ENCODE results near the gene NAGLU.

The NAGLU gene

DNA sequence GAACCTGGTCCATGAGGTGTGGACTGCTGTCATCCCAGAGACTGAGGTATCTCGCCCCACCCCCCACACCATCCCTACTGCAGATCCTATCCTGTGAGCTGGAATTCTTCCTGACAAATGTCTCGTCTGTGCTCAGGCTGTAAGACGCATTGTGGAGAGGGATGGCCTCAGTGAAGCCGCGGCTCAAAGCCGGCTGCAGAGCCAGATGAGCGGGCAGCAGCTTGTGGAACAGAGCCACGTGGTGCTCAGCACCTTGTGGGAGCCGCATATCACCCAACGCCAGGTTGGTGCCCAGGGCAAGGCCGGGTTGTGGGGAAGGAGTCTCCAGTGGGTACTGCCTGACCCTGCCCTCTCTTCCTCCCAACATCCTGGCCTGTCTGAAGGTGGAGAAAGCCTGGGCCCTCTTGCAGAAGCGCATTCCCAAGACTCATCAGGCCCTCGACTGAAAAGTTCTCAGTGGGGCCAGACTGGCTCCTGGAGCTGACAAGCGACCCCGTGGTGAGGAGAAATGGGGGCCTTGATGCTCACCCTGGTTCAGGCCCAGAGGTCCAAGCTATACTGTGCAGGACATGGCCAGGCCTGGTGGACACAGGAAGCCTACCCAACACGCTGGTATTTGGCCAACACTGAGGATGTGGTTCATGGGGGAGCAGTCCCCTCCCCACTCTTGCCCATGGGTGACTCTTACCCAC is 29.6 kb downstream of the NAGLU start:
- DNase-seq (ENCODE audit: low spot score) = no peak

DNA sequence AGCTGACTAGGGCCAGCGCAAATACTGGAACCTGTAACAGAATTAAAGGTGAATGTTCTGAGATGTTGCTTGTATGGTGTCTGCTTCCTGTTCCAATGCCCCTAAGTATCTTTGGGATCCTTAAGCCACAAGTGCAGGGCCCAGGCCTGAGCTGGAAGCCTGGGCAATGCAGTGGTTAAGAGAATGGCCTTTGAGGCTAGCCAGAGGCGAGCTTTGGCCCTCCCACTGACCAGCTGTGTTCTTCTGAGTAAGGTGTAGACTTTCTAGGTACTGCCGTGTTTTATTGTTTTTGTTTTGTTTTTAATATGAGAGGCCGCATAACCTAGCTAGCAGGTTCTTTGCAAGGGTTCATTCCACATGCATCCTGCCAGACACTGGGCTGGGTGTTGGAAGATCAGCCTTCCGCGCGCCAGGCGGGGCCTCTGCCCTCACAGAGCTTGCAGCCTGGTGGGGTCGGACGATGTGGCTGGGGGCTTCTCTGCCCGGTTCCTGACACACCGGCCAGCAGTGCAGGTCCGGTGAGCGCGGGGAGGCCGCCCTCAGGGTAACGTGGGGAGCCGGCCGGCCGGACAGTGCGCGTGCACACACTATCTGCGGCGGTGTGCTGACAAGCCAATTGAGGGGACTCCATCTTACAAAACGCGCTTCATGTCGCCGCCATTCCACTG is 30.3 kb downstream of the NAGLU start:
- no peak for DNase-seq (ENCODE audit: low spot score)

DNA sequence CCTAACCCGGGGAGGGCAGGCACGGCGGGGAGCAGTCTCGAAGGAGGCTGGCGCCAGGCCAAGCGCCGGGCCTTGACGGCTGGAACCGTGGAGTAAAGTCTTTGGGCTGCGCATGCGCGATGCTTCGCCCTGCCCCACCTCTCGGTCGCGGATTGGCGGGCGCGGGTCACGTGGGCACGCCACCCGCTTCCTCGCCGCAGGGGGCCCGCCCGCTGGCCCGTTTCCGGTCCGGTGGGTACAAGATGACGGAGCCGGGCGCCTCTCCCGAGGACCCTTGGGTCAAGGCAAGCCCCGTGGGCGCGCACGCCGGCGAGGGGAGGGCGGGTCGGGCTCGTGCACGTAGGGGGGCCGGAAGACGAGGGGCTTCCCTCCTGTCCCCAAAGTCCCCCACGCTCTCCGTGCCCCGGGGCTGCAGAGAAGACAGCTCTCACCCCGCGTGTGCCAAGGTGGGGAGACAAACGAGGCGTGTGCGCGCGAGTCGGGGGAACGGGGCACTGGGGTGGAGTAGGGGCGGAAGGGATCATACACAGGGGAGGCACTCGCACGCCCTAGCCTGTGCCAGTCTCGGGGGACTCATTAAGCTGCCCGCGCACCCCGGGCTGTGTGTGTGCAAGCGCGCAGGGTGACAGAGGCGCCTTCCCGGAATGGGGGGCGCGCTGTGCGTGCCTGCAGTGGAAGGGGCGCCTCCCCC is 31.0 kb downstream of the NAGLU start, which contains the start of gene MLX:
Gene MLX (plus strand): TSS at position 218 of the 691 bp plus-strand sequence. CDS start 25 bp downstream, at position 243.
- peak; percentile 92 for DNase-seq (ENCODE audit: low spot score)

DNA sequence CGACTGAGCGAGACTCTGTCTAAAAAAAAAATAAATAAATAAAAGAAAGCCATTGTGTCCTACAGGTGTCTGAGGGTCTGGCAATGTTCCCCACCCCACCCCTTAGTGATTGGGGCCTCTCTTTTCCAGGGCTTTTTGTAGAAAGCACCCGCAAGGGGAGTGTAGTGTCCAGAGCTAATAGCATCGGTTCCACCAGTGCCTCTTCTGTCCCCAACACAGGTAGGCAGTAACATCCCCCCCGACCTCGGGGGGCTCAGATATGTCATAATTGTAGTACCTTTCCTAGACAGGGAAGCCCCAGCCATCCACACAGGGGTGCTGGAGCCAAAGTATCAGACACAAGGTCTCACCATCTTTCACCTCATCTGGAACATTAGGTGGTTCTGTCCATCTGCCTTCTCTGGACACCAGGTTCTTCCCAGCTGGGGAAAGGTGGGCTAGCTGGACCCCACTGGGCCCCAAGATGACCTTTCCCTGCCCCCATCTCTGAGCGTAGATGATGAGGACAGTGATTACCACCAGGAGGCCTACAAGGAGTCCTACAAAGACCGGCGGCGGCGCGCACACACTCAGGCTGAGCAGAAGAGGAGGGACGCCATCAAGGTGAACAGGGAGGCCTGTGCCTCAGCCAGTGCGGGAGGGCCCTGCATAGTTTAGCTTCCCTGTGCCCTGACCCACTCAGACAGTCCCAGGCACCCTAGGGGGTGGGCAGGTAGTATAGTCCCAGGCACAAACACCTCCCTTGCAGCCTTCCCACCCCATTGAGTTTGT is 32.5 kb downstream of the NAGLU start:
- no peak for DNase-seq (ENCODE audit: low spot score)

DNA sequence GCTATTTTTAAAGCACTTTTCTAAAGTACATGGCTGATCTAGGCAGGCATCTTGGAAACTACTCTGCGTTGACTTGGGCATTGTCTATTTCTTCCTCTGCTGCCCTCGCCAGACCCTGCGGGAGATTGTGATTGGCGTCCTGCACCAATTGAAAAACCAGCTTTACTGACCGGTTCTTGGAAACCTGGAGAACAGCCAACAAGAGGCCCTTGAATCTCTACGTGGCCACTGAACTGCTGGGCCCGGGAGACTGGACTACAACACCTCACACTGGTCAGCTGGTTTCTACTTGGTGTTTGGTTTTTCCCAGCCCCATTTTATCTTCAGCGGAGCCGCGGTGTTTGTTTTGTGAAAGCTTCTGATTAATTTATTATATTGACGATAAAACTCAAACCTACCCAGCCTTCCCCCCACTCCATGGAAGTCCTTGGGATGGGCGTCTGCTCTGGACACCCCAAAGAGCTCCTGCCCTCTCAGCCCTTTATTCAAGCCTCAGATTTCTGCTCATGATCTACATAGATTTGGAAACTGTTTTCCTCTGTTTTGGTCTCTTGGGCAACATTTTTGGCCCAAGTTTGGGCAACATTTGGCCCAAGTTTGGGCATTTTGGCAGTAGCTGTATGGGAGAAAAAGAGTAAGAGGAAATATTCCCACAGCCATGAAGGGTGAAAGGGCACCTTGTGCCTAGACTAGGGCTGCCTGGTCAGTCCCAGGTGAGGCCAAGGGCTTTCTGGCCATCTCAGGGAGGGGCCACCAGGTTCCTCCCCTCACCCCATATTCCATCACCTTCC is 35.6 kb downstream of the NAGLU start:
- no peak for DNase-seq (ENCODE audit: low spot score)

DNA sequence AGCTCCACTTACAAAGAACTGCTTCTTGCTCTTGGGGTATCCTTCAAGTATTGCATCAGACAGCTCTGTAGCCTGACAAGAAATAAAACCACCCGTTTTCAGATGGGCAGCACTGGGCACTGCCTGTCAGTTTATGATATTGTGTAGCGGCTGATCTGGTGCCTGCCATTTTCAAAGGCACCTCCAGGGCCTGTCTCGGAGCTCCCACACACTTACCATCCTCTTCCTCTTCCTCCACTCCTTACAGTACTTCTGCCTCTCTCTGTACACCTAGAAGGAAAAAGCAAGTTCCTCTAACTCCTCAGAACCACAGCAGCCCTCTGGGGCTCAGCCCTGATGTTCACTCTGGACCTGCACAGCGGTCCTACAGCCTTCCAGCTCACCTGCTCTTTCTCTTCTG is 37.1 kb downstream of the NAGLU start:
- DNase-seq (ENCODE audit: low spot score) = no peak

DNA sequence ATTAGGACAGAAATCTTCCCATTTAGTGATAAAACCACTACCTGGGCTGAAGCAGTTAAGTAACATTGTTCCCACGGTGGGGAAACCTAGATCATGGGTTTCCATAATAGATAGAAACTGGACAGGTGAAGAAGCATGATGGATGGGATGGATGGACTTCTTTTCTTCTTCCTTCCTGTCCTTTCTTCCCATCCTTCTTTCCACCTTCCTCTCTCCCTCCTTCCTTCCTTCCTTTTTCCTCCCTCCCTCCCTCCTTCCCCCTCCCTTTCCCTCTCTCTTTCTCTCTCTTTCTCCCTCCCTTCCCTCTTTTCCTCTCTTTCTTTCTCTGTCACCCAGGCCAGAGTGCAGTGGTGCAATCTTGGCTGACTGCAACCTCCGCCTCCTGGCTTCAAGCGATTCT is 38.4 kb downstream of the NAGLU start:
- no peak for DNase-seq (ENCODE audit: low spot score)

DNA sequence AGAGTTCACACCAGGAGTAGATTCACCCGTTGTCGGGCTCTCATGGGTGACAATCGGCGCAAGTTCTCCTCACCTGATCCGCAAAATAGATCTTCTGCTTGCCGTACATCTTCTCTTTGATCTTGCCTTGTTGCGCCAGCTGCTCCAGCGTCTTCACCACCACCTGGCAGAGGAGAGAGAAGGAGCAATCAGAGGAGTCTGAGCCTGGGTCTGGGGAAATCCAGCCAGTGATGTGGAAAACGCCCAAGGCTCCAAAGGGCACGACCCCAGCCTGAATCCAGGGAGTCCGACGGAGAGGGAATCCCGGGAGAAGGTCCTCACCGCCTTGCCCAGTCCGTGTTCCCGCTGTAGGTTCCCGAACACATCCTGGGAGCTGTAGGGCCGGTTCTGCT is 41.1 kb downstream of the NAGLU start:
- DNase-seq (ENCODE audit: low spot score) = no peak

DNA sequence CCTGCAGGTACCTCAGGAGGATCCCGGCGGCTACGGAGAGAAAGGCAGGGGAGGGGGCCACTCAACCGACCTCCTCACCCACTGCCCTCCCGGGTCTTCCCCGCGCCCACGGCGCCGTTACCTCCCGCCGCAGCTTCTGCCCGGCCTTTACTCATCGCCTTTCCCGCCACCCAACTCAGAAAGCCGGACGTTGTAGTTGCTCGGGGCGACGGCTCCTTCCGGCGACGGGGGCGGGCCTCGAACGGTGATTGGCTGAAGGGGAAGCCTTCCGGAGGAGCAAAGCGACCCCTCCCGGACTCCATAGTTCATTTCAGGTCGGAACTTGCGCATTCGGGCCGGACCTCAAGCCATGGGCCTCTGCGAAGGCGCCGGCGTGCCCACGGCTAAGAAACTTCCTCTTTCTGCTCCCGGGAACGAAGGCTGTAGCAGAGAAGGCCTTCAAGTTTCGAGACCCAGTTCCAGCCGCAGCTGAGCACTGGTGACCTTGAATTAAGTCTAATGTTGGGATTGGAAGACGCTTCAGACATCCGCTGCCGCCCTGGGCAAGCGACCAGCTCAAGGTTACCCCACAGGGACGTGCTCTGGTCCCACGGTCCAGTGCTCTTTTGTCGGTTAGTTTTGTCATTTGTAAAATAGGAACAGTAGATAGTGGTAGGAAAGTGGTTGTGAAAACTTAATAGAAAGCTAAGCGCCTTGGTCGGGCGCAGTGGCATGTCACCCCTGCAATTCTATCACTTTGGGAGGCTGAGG is 41.7 kb downstream of the NAGLU start, which contains the start of gene PSMC3IP:
Gene PSMC3IP (minus strand): TSS at position 198 of the 750 bp plus-strand sequence. CDS start 43 bp downstream, at position 155.
- DNase-seq (ENCODE audit: low spot score) = peak; percentile 94

DNA sequence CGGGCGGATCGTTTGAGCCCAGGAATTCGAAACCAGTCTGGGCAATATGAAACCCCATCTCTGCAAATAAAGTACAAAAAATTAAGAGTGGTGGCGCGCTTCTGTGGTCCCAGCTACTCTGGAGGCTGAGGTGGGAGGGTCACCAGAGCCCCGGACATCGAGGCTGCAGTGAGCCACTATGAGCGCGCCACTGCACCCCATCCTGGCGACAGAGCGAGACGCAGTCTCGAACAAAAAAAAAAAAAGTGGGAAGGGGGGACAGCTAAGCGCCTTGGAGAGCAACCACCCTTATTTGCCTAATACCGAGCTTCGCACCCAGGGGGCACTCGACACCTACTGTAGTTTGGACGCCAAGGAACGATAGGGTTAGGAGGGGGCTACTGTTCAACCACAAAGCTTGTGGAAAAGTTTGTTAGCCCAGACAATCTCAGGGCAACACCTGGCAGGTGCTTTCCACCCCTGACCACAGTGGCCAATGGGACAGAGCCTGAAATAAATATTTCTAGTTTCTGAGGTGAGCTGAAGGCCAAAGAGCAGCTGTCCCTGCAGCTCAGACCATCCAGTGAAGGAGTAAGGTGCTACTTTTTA is 42.3 kb downstream of the NAGLU start:
- peak; percentile 69 for DNase-seq (ENCODE audit: low spot score)

DNA sequence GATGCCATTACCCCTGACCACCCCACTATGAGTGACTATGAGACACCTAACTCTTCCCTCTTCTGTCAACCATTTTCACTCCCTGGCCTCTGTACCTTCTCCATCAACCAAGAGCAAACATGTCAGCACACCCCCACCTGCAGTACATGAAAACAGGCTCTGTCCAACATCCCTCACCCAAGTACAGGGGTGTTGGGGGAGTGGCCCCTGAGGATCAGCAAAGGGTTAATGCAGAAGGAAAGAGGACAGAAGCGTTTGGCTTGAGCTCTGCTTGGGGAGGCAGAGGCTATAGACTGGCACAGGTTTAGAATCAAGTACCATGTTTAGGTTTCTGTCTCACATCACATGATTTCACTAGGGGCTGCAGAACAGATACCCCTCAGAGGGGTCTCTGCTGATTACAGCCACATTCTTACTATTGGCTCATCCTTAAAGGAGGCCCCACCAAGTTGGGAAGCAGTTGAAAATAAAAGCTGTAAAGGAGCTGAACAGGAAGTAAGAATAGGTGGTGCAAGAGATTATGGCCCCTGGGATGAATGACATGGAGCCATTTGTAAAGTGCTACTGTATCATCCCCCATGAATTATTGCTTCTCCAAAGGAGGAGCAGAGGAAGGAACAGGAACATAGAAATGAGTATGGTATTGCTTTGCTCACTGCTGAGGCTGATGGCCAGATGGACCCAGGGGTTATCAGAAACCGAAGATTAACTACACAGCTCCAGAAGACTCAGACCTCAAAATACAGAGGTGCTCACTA is 43.9 kb downstream of the NAGLU start:
- no peak for DNase-seq (ENCODE audit: low spot score)

DNA sequence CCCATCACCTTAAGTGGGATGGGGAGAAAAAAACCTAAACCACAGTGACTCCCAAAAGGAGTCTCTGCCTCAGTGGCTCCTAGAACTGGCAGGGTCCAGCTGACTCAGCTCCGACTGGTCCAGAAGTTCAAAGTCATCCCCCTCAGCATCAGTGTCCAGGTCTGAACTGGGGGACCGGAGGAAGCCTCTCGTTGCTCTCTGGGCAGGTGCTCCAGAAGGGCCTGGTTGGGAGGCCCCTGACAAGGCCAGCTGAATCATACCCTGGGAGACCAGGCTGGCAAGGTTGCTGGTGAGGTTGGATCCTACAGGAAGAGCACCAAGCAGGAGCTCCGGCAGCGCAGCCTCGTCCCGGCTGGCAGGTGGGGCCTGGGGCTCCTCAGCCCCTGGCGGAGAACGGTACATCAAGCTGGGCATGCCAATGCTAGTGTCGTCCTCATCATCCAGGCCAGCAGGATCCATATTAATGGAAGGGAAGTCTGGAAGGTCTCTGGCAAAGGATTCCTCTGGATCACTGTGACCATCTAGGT is 45.8 kb downstream of the NAGLU start:
- no peak for DNase-seq (ENCODE audit: low spot score)

DNA sequence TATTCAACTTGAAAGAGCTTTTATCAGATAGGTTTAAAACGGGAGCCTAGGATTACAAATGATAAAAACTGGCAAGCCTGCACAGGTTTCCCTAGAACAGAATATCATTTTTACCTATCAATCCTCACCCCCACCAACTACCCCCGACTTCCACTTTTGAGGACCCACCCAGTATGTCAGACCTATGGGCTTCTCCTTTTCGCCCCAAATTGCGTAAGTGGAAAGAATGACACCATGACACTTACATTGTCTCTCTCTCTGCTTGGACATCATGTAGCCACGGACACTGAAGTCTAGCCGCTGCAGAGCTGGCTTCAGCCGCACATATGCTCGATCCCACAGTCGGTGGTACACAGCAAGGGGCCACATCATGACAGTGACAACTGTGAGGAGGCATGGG is 48.8 kb downstream of the NAGLU start:
- DNase-seq (ENCODE audit: low spot score) = no peak

DNA sequence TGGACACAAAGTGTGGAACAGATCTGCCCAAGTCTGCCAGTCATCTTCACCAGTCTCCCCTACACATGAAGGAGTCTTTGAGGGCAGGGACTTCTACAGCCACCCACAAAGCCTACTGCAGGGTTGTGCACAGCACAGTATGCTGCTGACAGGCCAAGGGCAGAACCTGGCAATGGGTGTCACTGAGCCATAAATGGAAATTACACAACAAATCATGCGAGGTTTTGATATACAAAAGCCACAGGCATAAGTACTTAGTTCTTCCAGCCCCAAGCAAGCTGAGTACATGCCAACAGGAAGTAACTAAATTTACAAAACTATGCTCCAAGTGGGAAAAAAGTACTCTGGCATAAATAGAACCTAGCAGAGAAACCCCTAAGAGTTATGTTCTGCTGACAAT is 49.3 kb downstream of the NAGLU start:
- DNase-seq (ENCODE audit: low spot score) = no peak

DNA sequence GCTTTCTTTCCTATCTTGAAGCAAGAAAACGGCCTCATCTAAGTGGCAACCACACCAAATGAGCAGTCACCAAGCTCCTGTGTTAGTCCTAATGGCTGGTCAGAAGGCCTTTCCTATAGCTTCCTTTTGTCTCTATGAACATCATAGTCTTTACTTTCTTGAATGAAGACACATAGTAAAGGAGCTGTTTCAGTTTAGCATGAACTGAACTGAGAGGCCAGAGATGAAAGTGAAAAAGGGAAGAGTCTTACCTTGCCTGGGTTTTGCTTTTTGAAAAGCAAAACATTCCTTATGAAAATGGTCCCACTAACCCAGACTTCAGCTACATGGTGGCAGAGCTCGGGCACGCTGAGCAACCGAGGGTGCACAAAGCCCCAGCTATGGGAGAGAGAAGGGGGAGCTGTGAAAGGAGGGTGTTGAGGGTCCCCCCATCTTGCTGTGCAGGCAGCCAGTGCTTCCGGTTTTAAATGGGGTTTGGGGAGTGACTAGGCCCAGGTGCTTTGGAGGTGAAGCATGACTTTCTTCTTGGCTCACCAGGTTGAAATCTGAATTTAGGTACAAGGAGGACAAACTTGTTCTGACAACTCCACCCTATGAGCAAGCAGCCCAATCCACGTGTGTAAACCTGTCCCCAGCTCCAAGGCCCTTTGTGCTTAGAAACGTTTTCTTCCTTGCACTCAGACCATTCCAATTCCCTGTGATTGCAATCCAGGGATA is 50.6 kb downstream of the NAGLU start:
- DNase-seq (ENCODE audit: low spot score) = no peak

DNA sequence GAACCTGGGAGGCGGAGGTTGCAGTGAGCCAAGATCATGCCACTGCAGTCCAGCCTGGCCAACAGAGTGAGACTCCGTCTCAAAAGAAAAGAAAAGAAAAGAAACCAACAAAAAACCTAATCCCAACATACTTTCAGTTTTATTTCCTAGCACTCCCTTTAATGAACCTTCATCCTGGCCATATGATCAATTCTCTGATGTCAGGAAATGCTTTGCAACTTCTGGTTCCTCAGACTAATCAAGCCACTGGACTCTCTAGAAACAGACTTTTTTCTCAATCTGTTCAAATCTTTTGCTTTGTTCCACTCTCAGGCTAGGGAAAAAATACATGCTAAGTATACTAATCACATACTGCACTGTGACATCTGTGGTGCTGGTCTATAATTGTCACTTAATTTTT is 54.8 kb downstream of the NAGLU start:
- no peak for DNase-seq (ENCODE audit: low spot score)

DNA sequence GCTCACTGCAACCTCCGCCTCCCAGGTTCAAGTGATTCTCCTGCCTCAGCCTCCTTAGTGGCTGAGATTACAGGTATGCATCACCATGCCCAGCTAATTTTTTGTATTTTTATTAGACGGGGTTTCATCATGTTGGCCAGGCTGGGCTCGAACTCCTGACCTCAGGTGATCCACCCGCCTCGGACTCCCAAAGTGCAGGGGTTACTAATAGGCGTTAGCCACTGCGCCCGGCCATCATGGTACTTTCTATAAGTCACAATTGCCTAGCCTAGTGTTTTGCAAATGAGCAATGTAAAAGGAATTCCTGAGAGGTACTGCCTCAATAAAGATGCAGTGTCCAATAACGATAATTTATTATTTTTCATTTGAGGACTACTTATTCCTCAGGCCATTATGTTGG is 55.4 kb downstream of the NAGLU start:
- no peak for DNase-seq (ENCODE audit: low spot score)

All from putamen (tissue), 1 donor.